RCC 7860 (cell line): ENCODE data around the gene SPACDR.

Source experiments
- DNase-seq: peaks from one replicate; pipeline ENCODE4 v3.0.0-alpha.2; 2015; ENCODE audit warnings: low spot score
- FAIRE-seq: peaks from 2 replicates; lab custom pipeline; 2012; peaks lifted over from hg19 to GRCh38; lab: Jason Lieb, UNC

Gene SPACDR

GRCh38 chr7:100437150-100438100, 26.6 kb downstream of the SPACDR start:
- FAIRE-seq (no peak), DNase-seq (no peak)

GRCh38 chr7:100435401-100436304, 28.4 kb downstream of the SPACDR start:
- no peak for FAIRE-seq
- DNase-seq = no peak

GRCh38 chr7:100434297-100435144, 29.5 kb downstream of the SPACDR start:
- DNase-seq (no peak), FAIRE-seq (no peak)

DNA sequence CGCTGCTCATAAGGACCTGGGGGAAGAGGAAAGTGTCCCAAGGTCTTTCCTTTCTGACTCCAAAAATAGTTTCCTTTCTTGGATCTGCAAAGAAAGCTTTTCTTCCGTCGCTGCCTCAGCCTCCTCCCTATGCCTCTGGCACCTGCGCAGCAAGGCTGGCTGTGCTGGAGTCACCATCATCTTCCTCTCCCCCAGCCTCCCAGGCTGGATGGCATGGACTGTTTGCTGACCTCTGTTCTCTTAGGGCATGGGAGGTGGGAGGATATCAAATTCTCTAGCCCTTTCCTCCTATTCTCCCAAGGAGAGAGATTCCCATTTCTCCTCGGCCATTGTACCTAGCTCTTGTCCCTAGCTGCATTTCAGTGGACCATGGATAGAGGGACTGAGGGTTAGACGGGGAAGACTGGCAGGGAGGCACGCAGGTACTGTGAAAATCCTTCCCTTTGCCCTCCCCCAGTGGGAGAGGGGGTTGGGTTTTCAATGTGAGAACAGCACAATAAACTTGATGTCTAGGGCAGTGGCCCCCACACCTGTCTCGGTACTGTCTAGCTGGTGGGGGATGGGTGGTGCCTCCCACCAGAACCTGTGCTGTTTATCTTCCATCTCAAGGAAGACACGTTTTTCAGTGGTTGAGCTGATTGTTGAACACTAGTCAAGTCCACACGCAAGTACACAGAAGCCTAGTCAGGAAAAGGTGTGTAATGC, 30.3 kb downstream of the SPACDR start:
- FAIRE-seq (no peak), DNase-seq (no peak)

GRCh38 chr7:100433276-100433591, 30.8 kb downstream of the SPACDR start:
- FAIRE-seq (no peak), DNase-seq (no peak)

DNA sequence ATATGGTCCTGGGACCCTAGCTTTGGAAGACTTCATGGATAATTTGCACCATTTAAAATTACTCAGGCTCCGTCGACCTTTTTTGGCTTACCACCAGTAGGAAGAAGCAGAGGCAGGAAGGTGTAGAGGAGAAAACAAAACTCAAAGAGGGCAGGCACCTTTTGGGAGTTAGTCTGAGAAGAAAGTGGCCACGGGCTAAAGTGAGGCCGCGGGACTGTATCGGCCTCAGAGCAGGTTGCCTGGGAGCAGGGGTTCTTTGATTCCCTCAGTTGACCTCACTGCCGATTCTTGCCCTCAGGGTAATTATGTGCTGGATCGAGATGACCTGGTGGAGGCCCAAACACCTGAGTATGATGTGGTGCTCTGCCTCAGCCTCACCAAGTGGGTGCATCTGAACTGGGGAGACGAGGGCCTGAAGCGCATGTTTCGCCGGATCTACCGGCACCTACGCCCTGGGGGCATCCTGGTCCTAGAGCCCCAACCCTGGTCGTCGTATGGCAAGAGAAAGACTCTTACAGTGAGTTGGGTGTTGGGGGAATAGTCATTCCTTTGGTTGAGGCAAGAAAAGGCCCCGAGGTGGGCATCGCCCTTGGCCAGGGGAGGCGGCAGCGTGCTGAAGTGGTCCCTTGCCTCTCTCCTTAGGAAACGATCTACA, 31.3 kb downstream of the SPACDR start:
- FAIRE-seq = no peak

DNA sequence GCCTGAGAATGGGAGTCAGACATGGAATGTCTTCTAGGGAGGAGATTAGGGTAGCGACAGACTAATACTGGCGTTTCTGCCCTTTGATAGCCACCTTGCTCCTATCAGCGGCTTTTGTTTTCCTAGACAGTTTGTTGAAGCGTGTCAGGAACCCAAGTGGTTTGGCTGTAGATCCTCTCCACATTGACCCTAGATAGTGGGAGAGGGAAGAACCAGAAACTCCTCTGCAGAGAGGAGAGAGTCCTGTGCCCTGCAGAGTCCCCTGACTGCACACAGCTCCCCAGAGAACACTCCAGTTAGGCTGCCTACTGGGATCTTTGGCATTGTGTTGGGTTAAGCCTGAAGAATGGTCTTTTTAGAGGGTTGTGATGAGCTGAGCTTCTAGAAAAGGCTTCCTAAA, 32.0 kb downstream of the SPACDR start:
- FAIRE-seq = no peak
- DNase-seq = no peak

More for the DNA sequence above, 31.3 kb downstream of the SPACDR start:
- DNase-seq = no peak

- FAIRE-seq = no peak
- DNase-seq = no peak
These were observed 32.7 kb downstream of the SPACDR start for GRCh38 chr7:100431286-100431735.

DNA sequence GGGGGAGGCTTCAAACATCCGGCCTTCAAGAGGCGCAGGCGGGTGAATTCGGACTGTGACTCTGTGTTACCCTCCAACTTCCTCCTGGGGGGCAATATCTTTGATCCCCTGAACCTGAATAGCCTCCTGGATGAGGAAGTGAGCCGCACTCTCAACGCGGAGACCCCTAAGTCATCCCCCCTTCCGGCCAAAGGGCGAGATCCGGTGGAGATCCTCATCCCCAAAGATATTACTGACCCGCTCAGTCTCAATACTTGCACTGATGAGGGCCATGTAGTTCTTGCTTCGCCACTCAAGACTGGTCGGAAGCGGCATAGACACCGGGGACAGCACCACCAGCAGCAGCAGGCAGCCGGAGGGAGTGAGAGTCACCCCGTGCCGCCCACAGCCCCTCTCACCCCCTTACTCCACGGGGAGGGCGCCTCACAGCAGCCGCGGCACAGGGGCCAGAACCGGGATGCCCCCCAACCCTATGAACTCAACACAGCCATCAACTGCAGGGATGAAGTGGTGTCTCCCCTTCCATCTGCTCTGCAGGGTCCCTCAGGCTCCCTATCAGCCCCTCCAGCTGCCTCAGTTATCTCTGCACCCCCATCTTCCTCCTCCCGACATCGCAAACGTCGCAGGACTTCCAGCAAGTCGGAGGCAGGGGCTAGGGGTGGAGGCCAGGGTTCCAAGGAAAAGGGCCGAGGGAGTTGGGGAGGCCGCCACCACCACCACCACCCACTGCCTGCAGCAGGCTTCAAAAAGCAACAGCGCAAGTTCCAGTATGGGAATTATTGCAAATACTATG, 33.4 kb downstream of the SPACDR start:
- FAIRE-seq = no peak
- no peak for DNase-seq

DNA sequence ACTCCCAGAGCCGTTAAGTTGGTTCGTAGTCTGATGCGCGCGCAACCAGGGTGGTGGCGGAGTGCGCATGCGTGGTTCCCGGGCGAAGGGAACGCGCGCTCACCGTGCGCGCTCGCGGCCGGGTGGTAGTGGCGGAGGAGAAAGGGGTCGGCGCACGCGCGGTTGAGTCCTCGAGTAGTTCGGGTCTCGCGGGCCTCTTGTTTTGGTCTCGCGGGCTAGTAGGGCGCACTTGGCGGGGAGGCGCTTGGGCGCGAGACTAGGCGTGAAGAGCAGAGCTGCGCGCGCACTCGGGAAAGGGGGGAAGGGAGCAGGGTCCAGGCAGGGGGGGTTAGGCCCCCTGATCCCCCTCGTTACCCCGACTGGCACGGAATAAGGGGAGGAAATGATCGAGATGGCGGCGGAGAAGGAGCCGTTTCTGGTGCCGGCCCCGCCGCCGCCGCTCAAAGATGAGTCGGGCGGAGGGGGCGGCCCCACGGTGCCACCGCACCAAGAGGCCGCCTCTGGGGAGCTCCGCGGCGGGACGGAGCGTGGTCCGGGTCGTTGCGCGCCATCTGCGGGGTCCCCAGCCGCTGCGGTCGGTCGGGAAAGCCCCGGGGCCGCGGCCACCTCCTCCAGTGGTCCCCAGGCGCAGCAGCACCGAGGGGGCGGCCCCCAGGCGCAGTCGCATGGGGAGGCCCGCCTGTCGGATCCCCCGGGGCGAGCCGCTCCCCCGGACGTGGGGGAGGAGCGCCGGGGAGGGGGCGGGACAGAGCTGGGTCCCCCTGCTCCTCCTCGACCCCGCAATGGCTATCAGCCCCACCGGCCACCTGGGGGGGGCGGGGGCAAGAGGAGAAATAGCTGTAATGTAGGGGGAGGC, 34.2 kb downstream of the SPACDR start, which contains the start of gene MEPCE:
MEPCE (plus strand) TSS at position 195 of the 856 bp plus-strand sequence; CDS start at position 383, 188 bp downstream.
- peak; percentile 70 for FAIRE-seq
- DNase-seq = peak; percentile 95

GRCh38 chr7:100428967-100429636, 35.0 kb downstream of the SPACDR start:
- DNase-seq = peak; percentile 100
- FAIRE-seq = peak; percentile 92

DNA sequence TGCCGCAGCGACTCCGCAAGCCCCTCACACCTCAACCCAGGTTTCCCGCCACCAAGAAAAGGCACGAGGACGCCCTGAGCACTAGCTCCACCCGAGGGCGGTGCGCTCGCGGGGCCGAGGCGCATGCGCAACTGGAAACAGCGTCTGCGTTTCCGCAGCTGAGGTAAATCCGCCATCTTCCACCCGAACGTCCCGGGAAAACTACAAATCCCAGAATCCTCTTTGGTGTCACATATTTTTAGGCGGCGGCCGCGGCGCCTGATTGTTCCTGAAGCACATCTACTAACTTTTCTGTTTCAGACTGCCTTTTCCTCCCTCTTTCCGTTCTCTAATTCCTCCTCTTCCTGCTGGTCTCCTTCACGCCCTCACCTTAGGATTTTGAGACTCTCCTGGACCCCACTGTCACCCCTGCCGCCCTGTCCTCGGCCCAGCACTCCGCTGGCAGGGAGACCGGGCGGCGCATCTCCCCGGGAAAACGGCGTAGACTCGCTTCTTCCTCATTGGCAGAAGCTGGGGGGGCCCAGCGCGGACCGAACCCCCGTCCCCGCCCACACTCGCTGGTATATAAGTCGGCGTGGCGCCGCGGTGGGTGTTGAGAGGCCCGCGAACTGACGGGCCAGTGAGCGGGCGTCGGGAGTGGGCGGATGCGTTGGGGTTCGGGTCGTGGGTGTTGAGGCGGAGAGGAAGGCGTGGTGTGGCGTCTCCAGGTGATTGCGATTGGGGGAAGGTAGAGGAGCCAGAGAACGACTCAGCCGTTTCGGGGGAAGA, 35.7 kb downstream of the SPACDR start, which contains the start of gene ZCWPW1:
ZCWPW1 (minus strand) TSS at position 505 of the 768 bp plus-strand sequence. CDS start 8,054 bp downstream, outside the sequence.
- FAIRE-seq (peak; percentile 77), DNase-seq (peak; percentile 93)

GRCh38 chr7:100427762-100428198, 36.3 kb downstream of the SPACDR start:
- DNase-seq (no peak), FAIRE-seq (no peak)

- no peak for DNase-seq
- no peak for FAIRE-seq
These were observed 37.5 kb downstream of the SPACDR start for GRCh38 chr7:100426516-100426915.

DNA sequence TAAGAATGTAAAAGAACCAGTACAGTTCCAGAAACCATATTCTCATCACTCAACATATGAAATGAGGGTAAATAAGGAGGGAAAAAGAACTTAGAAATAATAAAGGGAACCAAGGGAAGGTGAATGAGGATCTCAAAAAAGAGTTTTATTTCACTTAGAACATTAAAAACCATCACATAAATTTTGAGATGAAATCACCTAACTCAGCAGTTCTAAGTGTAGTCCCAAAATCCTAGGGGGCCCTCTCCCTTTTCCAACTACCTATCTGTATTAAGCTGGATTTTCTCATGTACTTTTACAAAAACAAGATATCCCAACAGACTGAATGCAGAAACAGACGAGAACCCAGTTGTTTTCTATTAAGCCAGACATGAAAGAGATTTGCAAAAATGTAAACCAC, 38.7 kb downstream of the SPACDR start:
- FAIRE-seq = no peak
- no peak for DNase-seq

- DNase-seq (no peak), FAIRE-seq (no peak)
These were observed 40.7 kb downstream of the SPACDR start for GRCh38 chr7:100423315-100423714.
